NCI-H1417 treated with DMSO at 0.1 percent for 48 hours (cell line): Measurements from ENCODE around the gene ENDOV.

ENCODE experiments used
- DNase-seq: peaks from one replicate; lab custom pipeline; 2025; lab: John Stamatoyannopoulos, UW

The ENDOV gene

DNA sequence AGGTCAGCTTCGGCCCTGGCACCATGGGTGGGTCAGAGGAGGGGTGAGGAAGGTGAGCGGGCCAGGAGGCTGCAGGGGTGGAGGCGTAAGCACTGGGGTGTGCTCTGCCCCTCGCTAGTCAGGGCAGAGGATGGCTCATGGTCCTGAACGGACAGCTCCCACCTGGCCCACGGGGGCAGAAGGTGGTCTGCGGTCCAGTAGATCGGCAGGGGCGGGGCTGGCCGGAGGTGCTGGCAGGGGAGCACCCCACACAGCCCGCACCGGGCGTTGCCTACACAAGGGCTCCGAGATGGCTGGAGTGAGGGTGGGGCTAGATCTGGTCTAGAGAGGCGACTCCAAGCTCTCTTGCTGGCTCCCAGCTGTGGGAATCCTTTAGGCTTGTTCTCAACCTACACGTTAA lies 53.3 kb downstream of the ENDOV start:
- no peak for DNase-seq

DNA sequence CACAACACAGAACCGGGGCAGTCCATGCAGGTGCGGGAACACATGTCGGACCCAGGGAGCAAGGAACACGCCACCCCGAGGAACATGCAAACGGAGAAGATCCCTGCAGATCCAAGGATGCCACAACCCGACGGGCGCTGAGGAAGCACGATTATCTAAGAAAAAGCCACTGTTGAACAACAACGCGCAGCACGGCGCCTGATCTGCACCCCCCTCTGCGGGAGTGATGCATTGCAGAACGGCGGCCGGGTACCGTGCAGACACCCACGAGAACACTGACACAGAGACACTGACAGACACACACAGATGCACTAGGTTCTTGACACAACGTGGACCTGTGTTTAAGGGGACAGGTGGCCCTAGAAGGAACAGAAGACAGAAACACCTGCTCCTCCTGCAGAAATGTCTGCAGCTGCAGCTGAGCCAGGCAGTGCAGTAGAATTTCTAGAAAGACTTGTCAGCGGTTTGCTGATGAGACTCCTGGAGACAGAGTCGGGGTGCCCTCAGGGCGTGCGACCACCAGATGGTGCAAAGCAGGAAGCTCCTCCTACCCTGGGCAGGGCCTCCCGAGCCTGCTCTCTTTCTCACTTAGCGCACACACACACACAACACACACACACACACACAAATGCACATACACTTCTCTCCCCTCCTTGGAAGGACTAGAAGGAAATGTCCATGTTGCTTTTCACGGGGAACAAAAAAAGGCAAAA lies 54.0 kb downstream of the ENDOV start:
- no peak for DNase-seq

DNA sequence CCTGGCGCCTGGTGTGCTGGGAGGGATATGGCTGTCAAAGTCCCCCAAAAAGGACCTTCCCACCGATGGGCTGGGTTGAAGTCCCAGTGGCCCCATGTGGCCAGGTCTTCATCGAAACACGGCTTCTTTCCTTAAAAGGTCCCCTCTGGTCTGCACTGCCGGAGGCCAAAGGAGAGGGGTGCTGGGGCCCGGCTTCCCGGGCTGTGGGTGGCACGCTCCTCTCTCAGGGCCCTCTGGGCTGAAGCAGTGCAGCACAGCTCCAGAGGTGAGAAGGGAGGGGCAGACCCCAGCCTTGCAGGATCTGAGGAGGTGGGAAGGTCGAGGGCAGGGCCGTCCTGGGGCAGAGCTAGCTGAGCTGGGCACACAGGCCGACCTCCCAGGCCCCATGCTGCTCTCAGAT lies 54.7 kb downstream of the ENDOV start:
- DNase-seq: no peak

DNA sequence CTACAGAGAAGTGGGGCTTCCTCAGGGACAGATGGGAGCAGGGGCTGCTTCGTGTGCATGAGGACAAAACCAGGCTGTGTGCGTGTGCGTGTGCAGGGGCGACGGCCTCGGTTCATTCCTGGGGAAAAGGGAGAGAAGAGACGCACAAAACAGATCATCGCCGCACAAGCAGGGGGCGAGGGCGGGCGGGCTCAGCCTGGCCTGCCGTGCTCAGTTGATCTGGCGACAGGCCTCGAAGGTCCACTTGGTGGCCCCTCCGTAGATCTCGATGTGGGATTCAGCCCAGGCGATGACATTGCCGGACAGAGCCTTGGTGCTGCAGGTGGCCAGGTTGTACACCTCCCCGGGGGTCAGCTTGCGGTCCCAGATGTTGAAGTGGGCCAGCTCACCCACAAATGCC lies 55.6 kb downstream of the ENDOV start:
- no peak for DNase-seq

DNA sequence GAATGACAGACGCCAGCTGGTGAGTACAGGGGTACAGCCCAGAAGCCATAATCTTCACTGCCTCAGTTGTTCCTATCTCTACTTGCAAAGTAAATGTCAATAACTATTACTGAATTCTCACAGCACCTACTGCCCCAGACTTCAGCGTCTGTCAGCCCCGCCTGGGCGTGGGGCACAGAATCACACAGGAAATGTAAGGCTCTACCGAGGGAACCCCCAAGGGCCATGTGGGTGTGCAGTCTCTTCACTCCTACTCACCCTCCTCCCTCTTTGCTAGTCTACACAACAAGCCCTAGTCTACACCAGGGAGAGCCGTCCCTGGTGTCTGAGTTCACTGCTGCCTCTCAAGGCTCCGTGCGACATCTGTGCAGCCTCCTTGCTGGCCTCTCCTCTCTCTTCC lies 57.0 kb downstream of the ENDOV start:
- no peak for DNase-seq

DNA sequence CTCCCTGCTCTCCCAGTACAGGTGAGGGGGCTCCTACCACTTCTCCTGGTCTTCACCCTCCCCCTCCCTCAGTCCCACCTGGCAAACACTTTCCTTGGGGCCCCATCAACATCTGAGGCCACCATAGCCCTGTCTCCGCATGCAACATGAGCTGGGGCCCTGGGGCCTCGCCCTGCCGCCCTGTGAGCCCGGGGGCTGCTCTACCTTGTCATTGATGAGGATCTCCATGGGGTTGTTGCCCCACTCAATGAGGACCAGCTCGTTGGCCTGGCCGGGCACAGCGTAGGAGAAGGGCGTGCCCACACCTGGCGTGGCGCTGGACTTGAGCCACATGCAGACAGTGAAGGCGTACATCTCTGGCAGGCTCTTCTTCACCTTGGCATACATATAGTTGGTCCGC lies 58.0 kb downstream of the ENDOV start:
- no peak for DNase-seq

DNA sequence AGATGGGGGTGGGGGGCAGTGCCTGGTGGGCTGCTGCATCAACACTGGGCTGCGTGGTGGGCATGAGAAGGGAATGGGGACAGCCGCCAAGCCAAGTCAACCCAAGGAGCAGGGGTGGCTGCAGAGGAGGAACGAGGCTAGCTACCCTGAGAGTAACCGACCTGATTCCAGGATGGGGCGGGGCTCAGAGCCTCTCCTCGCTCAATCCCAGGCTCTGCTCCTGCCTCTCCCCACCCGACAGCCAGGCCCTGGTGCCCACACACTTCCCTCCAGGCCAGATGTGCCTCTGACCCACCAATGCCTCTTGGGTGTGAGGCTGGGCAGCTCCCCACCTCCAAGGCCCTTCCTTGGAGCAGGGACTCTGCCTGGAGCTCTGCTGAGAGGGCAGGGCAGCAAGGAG lies 58.7 kb downstream of the ENDOV start:
- no peak for DNase-seq

DNA sequence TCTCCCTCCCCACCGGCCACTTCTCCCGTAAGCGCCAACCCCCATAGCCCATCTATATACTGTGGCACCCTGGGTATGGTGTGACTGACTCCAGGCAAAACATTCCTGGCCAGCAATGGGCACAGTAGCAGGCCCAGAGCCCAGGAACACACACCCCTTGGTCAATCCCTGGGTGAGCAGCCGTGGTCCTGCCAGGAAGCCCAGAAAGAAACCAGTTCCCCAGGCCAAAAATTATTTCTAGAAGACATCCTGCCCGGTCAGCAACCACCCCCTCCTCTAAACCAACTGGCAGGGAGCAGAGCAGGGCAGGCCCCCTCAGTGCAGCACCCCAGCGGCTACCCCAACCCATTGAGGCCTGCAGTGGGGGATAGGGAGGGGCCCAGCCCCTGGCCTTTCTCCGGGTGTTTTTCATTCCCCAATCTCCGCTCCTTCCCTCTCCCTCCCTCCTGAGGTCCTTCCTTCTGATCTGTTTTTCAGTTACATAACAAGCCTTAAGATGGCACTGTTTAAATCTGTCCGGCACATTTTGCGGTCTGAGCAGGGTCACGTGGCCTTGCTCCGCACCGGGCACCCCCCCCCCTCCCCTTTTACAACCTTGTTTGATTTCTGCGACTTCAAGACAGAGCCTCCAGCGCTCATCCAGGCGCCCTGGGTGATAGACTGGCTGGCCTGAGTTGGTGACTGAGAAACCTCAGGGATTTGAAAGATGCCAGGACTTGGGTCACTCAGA lies 59.4 kb downstream of the ENDOV start:
- DNase-seq: no peak

DNA sequence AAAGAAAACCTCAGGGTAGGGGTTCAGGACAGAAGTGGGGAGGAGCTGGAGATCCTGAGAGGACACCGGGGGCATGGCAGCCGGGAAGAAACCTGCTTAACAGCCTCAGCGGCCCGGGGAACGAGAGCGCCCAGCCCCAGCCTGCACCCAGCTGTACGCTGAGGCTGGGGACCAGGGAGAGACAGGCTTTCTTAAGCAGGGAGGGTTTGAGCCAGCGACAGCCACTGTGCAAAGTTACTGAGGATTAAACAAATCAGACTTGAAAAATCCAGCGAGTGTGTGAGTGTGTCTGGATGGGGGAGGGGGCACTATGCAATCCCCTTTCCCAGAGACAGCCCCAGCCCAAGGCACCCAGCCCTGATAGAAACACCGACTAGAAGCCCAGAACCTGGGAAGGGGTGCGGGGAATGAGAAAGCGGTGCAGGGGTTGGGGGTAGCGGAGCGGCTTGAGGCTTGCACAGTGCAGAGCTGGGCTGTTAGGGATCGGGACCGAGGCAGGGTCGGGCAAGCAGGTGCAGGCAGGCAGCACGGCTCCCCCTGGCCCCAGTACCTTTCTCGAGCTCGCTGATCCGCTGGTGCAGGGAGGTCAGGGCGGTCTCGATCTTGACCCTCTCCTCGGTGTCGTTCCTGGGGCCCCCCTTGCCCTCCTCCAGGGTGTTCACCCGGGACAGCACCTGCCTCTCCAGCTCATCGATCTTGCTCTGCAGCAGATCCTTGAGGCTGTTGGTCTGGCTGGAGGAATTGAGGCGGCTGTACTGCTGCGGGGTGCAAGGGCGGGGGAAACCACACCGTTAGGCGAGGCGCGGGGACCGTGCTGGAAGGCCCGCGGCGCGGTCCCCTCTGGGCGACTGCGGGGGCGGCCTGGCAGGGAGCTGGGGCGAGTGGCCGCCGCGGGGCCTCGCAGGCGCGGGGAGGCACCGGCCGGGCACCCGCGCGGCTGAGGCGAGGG lies 60.3 kb downstream of the ENDOV start:
- no peak for DNase-seq

DNA sequence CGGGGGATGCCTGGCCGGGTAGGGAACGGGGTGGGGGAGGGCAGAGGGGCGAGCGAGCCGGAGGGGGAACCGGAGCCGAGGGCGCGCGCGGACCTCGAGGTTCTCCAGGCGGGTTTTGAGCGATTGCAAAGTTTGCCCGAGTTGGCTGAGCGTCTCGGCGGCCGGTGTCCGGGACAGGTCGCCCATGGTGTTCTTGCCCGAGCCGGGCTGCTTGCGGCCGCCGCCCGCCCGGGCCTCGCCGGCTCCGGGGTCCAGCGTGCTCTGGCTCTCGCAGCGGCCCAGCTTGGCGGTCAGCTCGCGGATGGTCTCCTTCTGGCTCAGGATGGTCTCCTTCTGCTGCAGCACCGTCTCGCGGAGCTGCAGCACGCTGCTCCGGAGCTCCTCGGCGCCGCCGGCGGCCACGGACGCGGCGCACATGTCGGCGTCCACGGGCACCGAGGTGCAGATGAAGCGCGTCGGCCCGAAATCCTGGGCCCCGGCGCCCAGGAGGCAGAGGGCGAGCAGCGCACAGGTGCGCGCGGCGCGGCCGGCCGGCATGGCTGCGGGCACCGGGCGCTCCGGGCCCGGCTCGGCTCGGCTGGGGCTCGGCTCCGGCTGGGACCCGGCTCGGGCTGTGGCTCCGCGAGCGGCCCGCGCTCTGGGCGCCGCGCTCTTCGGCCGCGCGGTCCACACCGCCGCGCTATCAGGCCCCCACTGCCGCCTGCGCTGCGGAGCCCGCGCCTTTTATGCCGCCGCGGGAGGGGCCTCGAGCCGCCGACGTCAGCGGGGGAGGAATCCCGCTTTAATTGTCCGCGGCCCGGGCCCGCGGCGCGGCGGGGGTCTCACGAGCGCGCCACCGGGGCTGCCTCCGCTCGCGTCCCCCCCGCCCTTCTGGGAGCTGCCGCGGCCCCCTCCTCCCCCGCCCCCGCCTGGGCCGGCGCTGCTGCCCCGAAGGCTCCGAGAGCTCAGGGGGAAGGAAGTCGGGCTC lies 61.2 kb downstream of the ENDOV start, which contains the start of gene NPTX1:
Gene NPTX1, minus strand, starts transcription at position 698 of the 967 bp plus-strand sequence. Its CDS starts 161 bp downstream, at position 537.
- DNase-seq: no peak

DNA sequence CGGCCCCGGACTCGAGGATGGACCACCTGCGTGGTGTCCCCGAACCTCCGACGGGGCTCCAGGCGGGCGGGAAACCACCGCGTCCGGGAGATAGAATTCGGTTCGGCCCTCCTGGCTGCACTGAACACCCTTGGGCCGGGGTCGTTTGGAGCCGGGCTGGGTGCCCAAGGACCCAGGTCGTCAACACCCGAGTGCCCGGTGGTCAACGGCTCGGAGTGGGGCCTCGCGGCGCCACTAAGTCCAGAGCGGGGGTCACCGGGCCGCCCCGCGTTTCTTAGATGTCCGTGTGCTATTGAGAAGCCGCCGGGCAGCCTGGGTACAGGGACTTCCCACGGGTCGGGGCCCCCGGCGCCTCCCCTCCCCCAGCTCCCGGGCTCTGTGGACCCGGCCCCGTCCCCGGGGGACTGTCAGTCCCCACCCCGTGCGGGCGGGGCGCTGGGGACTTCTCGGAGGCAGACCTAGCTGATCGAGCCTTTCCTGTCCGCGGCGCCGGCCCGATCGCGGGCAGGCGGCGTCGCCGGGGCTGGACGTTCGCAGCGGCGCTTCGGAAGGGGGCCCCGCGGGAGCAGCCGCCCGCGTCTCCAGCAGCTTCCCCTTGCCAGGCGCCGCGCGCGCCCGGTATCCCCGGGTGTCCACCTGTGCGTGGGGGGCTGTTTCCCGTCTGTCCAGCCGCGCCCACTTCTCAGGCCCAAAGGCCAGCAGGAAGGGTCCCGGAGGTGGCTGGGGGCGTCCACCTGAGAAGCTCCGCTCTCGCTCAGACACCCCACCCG lies 62.1 kb downstream of the ENDOV start:
- no peak for DNase-seq

DNA sequence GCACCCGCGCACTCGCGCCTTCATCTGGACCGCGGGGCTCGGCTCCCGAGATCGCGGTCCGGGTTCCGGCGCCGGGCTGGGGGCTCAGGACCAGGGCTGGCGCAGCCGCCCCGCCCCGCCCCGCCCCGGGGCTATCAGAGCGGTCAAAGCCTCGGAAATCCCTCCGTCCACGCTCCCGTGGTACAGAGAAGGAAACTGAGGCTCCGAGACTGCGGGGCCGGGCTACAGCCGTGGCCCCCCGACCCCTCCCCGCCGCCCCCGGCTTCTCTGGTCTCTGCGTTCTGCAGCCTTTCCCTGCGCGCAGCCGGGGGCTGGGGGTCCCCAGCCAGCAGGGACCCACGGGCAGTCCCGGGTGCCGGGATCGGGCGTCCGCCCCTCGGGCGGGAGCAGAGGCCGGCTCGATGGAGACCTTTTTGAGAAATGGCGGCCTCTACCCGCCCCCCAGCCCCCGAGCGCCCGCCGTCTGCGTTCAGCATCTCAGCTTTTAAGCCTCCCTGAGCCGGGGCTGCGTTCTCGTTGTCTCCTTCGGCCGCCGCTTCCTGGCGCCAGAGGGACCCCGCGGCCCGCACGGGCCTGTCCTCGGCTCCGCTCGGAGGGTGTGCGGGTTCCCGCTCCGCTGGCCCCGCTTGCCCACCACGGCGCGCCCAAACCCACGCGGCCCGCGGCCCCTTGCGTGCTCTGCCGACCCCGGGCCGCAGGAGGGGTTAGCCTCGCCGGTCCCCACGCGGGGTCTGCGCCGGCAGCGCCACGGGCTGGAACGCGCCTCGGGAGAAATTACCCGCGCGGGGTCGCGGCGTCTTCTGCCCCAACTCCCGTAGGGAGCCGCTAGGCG lies 62.9 kb downstream of the ENDOV start:
- no peak for DNase-seq

DNA sequence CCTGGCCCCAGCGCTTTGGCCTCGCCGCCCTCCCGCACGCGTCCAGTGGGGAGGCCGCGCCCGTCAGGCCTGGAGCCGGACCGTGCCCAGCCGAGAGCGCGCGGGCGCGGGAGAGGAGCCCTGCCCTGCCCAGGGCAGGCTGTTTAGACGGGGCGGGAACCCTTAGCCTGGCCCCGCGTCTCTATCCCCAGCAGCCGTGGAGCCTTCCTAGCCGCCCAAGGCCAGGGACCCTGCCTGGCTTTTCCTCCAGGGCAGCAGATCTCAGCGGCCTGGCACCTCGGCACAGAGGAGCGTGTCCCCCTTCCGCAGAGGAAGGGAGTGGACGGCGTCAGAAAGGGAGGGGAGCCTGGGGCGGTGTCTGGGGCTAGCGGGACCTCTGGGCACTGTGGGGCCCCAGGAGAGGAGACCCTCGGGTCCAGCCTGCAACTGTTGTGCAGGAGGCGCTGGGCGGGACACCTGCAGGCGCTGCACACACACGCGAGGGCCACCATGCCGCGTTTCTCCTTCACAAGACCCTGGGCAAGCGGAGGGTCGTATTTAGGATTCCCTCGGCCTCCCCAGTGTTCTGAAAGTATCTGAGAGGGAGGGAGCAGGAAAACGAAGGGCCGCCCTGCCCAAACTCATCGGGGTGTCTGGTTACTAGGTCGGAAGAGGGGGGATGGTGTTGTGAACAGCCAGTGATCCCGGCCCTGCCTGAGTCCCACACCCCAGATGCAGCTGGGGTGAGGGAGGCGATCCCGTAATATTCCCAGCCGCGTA lies 63.7 kb downstream of the ENDOV start:
- DNase-seq: no peak

DNA sequence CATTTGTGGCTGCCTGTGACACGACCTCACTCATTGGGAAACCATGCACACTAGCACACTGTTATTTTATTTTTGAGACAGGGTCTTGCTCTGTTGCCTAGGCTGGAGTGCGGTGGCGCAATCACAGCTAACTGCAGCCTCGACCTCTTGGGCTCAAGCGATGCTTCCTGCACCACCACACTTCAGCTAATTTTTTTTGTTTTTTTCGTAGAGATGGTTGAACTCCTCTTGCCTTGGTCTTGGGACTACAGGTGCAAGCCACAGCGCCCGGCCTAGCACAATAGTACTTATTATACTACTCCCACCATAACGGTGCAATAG lies 64.2 kb downstream of the ENDOV start:
- DNase-seq: no peak

DNA sequence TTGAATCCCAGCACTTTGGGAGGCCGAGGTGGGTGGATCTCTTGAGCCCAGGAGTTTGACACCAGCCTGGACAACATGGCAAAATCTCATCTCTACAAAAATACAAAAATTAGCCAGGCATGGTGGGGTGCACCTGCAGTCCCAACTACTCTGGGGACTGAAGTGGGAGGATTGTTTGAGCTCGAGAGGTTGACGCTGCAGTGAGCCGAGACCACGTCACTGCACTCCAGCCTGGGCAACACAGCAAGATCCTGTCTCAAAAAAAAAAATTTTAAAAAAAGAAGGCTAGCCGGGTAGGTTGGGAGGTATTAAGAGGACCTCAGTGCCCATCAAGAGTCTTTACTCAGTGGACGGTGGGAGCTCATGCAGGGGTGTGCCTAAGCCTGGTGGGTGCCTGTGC lies 65.3 kb downstream of the ENDOV start:
- no peak for DNase-seq

DNA sequence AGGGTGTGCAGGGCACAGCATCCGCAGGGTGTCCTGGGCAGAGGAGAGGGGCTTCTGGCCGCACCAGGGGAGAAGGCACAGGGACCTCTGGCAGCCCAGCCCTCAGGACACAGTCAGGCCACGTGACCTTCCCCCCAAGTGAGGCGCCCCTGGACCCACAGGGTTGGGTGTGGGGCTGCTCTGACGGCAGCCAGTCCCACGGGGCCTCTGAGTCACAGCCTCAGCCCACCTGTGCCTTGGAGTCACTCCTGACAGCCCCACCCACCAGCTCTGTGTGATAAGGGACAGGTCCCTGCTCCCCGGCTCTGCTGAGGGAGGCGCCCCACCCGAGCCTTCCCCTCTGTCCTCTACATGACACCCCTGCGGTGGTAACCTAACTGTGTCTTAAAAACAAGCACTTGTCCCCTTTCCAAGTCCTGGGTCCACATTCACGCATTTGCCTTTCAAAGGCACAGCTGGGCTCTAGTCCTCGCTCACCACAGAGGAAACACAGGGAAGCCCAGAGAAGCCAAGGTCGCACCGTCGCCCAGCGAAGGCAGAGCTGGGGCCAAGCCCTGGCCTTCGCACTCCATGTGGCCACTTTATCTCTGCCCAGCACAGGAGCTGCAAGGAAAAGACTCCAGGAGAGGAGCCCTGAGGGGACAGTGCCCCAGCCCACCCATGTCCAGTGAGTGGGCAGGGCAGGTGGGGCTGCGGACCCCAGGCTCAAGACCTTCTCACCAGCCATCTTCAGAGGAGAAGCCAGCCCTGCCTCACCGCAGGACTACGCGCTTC lies 66.5 kb downstream of the ENDOV start:
- DNase-seq: no peak

DNA sequence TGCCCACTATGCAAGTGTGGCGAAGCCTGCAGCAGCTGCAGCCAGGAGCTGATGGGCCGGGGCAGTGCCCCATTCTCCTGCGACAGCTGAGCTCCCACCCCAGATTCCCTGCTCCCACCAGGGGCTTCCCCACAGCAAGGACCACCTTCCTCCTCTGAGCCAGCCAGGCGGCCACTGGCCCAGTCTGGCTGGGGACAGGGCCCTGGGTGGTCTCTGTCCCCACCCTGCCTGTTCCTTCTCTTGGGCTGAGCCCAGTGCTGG lies 67.0 kb downstream of the ENDOV start:
- no peak for DNase-seq

DNA sequence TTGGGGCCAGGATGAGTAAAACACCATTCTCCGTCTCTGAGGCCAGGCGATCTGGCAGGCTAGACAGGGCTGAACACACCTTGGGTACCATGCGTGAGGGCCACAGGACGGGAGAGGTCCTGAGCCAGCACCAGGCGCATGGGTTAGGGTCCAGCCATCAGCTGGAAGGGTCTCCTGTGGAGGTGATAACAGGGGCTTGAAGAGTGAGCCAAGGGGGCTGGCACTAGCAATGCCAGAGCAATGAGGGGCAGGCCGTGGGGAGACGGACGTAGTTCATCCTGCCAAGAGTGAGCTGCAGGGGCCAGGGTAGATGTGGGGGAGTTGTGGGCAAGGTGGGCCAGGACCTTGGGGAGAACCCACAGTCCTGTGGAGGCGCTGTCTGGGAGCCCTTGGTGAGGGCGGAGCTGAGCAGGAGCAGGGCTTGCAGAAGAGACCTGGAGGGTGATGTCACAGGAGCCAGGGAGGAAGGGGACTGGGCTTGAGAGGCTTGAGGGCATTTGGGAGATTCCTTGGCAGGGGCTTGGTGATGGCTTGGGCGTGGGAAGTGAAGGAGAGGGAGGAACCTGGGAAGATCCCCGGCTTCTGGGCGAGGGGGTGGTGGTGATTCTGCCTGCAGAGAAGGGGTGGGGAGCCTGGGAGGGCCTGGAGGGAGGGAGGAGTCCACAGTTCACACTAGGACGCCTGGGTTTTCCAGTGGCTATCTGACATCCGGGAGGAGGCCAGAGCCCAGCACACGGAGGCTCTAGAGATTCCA lies 67.8 kb downstream of the ENDOV start:
- DNase-seq: no peak
